Activated CD4-positive, alpha-beta T cell treated with anti-CD3 and anti-CD28 coated beads, Interleukin-2, amount 50 U/mL, for 16 hours (primary cell): ENCODE data around the gene ABCC1.

ENCODE experiments used
- DNase-seq: peaks from one replicate; pipeline ENCODE4 v3.0.0-alpha.2; 2020

ABCC1 gene

DNA sequence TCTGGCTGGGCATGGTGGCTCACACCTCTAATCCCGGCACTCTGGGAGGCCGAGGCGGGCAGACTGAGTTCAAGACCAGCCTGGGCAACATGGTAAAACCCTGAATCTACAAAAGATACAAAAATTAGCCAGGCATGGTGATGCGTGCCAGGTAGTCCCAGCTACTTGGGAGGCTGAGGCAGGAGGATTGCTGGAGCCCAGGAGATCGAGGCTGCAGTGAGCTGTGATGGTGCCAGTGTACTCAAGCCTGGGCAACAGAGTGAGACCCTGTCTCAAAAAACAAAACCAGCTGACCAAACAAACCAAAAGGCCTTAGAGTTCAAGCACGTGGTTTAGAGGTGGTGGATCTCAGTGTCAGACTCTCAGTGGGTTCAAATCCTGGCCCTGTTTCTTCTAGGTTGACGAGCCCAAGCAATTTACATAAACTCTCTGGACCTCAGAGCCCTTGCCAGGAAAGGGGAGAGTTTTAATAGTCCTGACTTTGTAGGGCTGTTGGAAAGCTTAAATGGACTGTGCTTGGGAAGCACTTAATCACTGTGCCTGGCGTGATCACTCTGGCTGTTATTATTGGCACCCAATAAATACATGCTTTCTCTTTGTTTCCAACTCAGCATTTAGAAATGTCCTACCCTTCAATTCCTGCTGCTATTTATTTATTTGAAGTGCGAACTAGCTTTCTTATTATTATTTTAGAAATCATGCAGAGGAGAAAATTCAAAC is 44.7 kb downstream of the ABCC1 start:
- no peak for DNase-seq

DNA sequence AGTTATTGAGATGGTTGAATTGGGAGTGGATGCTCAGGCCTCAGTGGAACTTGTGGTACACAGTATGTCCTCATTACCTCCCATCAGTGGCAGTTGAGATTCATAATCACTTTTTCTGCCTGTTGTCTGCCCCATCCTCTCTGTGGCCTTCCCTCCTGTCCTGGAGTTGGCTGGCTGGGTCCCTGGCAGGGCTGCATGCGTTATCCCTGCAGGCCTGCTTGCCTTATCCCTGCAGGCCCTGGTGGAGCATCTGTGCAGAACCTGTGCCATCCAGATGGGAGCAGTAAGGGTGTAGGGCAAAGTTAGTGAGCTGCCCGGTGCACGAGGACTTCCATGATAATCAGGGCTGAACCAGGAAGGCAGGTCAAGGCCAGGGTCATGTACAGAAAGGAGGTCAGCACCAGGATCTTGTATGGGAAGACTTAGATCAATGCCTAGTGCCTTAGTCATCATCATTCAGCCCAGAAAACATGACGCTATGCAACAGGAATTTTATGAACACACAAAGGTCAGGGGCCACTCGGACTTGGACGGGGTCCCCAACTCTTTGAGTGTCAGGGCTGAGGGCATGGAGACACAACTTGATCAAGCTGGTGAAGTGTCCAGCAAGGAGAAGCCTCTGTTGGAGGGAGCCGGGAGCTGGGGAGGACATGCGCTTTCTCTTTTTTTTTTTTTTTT is 47.2 kb downstream of the ABCC1 start:
- no peak for DNase-seq

DNA sequence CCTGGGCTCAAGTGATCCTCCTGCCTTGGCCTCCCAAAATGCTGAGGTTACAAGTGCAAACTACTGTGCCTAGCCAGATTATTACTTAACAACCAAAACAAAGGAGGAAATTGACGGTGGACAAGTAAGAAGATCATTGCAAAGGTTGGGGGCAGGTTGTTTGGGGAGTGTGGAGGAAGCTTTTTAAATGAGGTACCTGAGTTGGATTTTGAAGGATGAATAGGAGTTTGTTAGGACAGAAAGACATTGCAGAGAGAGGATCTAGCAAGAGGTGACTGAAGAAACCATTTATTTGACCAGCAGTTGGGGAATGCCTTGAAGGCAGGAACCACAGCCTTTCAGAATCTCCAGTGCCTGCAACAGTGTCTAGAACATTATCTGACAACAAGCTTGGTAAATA is 51.3 kb downstream of the ABCC1 start:
- DNase-seq, result no peak

DNA sequence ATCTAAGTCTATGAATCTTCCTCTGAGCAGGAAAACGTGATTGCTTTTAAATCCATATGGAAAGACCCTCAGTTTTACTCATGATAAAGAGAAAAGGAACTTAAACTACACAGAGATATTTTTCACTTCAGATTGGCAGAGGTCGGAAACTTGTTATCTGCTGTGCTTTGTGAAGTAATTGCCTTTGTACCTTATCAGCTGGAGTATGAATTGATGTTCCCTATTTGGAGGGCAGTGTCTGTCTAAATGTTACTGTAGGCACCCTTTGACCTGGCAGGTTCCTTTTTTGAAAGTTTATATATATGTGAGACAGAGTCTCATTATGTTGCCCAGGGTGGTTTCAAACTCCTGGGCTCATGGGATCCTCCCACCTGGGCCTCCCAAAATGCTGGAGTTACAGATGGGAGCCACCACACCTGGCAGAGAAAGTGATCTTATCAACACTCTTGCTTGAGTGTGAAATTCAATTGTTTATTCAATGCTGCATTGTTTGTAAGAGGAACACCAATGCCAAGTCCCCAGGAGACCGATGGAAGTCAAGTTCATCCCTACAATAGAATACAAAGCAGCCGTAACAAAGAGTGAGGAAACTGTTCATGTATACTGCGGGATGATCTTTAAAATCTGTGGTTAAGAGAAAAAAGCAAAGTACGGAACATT is 52.3 kb downstream of the ABCC1 start:
- no peak for DNase-seq

DNA sequence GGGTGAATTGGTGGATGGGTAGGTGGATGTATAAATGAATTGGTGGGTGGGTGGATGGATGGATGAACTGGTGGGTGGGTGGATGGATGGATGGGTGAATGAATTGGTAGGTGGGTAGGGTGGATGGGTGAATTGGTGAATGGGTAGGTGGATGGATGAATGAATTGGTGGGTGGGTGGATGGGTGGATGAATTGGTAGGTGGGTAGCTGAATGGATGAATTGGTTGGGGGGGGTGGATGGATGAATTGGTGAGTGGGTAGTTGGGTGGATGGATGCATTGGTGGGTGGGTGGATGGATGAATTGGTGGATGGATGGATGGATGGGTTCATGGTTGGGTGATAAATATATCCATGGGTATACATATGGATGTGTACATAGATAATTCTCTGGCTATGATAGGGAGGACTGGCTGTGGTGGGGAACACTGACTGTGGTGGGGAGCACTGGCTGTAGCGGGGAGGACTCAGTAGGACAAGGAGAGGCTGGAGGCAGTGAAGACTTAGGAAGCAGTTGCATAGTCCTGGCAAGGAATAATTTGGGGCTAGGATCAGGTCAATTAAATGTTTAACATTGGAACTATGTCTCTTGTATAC is 54.4 kb downstream of the ABCC1 start:
- no peak for DNase-seq

DNA sequence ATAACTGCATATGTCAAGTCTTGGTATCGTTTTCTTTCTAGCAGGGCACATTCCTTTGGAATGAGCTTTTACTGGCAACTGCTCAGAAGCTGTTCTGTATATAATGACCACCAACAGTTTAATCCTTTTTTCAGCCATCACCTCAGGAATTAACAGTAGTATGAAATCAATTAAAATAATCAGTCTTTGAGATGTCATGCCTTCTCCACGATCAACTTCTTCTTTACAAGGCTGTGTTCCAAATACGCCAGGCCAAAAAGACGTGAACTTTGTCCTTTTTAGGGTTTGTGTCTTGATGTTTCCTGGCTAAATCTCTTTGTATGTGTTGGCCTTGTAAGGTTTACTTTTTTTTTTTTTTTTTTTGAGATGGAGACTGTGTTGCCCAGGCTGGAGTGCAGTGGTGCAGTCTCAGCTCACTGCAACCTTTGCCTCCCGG is 54.9 kb downstream of the ABCC1 start:
- DNase-seq, result no peak

DNA sequence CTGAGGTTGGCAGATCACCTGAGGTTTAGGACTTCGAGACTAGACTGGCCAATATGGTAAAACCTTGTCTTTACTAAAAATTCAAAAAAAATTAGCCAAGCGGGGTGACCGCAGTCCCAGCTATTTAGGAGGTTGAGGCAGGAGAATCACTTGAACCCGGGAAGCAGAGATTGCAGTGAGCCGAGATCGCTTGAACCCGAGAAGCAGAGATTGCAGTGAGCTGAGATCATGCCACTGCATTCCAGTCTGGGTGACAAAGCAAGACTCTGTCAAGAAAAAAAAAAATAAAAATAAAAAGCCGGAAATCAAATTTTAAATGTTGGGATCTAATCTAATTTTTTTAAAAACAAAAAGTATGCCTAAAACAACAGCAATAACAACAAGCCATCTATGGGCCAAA is 56.3 kb downstream of the ABCC1 start:
- DNase-seq, result no peak

DNA sequence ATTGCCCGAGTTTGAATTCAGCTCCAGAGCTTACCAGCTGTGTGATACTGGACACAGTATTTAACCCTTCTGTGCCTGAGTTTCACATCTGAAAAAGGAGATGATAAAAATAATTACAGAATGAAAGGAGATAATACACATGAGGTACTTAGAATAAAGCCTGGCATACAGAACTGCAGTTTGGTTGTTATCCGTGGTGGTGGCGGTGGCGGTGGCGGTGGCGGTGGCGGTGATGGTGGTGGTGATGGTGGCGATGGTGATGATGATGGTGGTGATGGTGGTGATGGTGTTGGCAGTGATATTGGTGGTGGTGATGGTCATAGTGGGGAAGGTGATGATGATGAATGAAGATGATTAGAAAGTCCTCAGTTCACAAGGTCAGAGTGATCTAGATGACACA is 57.2 kb downstream of the ABCC1 start:
- DNase-seq, result no peak

DNA sequence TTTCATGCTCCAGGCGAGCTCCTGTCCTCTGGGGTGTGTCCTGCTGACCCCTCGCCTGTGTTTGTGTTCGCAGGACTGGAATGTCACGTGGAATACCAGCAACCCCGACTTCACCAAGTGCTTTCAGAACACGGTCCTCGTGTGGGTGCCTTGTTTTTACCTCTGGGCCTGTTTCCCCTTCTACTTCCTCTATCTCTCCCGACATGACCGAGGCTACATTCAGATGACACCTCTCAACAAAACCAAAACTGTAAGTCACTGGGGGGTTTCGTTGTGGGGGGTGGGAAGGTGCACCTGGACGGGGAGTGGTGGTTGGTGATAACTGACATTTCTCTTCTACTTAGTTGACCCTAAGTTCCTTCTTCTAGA is 58.3 kb downstream of the ABCC1 start:
- DNase-seq, result no peak

DNA sequence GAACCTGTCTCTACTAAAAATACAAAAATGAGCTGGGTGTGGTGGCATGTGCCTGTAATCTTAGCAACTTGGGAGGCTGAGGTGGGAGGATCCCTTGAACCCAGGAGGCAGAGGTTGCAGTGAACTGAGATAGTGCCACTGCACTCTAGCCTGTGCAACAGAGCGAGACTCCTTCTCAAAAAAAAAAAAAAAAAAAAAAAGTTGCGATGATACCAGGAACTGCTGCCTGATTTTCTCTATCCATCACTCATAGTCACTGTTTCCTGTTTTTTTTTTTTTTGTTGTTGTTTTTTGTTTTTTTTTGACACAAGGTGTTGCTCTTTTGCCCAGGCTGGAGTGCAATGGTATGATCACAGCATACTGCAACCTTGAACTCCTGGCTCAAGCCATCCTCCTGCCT is 59.2 kb downstream of the ABCC1 start:
- no peak for DNase-seq

DNA sequence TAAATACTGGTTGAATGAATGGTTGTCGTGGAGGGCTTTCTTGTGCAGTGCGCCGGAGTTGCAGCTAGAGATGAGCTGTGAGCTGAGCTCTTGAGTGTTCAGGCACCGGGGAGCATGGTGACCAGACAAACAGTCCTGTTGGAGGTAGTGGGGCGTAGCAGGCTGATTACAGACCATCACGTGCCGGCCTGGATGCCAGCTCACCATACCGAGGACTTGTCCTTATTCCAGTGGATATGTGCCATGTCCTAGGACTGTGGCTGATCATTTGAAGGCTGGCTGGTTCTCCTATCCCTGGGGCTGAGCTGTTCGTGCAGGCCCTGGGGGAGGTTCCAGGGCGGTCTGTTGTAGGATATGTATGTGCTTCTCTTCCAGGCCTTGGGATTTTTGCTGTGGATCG is 60.0 kb downstream of the ABCC1 start:
- DNase-seq, result no peak

DNA sequence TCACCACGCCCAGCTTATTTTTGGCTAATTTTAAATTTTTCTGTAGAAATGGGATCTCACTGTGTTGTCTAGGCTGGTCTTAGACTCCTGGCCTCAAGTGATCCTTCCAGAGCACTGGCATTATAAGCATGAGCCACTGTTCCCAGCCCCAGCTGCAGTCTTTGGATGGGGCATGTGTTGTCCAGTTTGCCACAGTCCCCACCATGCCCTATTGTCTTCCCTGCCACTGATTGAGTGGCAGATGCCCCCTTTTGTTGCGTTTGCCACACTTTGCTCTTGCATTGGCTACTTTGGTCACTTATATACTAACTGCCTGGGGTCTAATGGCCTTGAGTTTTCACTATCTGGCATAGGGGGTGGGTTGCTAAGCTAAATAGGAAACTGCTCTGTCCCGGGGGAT is 60.8 kb downstream of the ABCC1 start:
- DNase-seq, result no peak

DNA sequence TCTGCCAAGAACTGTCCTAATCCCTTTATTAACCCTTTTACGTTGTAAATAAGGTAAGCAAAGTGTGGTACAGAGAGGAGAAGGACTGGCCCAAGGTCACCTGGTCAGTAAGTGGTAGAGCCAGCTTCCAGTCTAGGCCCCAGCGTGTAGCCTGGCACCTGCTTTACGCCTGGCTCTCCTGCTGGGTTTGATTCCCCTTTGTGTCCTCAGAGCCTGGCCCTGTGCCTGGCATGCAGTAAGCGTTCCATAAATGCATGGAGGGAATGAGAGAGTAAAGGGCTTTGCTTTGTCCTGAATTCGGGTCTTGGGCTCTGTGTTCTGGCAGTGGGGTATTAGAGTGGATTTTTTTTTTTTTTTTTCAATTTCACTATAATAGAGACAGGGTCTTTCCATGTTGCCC is 62.7 kb downstream of the ABCC1 start:
- no peak for DNase-seq

DNA sequence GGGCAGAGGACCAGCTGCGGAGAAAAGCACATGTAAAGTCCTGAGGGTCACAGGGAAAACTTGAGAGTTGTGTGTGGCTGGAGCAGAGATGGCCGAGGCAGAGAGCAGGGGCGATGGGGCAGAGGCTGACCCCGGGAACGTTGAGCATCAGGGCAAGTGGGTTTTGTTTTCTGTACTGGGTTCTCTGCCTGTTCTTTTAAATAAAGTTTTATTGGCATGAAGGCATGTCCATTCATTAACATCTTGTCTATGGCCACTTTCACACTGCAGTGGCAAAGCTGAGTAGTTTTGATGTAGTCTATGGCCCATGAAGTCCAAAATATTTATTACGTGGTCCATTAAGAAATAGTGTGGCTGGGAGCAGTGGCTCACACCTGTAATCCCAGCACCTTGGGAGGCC is 64.4 kb downstream of the ABCC1 start:
- DNase-seq, result no peak

DNA sequence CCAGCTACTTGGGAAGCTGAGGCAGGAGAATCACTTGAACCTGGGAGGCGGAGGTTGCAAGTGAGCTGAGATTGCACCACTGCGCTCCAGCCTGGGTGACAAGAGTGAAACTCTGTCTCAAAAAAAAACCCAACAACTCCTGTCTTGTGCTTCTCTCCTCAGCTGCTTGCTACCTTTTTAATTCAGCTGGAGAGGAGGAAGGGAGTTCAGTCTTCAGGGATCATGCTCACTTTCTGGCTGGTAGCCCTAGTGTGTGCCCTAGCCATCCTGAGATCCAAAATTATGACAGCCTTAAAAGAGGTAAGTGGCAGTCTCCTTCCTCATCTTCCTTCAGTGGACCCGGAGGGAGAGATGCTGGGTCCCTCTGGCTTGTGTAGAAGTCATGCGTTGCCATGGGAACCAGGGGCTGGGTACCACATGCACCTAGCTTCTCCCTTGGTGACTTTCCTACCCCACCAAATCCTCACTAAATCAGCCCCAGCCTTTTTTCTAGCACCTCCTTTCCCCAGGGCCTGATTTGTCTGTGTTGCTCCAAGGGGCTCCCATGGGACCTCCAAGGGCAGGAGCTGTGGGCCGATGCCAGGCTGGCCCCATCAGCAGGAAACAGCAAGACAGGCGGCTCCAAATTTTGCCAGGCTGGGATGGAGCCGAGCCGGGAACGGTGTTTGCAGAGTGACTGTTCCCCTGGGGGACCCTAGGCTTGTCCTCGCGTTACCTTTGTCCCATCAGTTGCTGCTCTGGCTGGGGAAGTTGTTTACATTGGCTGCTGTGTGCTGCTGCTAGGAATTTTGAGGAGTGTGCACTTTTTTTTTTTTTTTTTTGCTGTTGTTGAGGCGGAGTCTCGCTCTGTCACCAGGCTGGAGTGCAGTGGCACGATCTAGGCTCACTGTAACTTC is 65.2 kb downstream of the ABCC1 start:
- DNase-seq, result no peak

DNA sequence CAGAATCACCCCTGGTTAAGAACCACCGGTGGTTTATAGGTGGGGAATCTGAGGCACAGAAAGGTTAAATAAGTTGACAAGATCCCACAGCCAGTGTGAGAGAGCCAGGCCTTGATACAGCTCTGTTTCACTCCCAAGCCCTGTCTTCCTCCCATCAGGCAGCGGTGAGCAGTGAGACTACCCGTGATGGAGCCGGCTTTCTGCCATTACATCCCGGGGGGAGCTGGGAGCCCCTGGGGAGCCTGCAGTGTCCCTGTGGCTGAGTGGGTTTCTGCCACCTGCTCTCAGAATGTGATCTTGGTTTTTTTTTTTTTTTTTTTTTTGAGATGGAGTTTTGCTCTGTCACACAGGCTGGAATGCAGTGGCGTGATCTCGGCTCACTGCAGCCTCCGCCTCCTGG is 66.4 kb downstream of the ABCC1 start:
- no peak for DNase-seq

DNA sequence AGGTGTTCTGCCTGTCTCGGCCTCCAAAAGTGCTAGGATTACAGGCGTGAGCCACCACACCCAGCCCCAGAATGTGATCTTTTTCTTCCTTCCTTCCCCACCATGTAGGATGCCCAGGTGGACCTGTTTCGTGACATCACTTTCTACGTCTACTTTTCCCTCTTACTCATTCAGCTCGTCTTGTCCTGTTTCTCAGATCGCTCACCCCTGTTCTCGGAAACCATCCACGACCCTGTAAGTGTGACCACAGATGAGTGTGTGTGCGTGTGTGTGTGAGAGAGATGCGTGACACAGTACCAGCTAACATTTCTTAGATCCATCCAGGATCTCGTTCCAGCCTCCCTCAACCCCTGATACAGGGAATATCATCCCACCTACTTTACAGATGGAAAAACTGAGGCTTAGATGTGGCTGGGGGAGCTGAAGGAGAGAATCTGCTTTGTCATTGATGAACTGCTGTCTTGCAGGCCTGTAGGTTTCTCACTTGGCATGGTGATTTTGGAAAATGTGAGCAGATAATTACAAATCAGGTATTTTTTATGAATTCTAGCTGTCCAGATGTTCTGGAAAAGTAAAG is 67.1 kb downstream of the ABCC1 start:
- peak; percentile 14 for DNase-seq

DNA sequence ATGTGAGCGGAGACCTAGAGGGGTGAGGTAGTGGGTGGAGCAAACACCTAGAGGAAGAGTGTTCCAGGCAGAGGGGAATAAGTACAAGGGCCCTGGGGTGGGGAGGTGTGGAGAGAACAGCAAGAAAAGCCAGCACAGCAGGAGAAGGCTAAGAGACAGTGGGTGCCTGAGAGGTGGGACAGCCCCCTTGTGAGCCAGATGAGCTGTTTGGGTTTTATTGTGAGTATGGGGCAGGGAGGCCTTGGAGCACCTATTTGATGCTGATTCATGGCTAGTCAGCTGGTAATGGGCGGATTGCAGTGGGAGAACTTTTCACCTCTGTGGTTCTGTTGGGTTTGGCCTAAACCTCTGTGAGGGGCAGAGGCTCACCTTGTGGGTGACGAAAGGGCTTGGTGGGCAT is 68.4 kb downstream of the ABCC1 start:
- DNase-seq, result no peak

DNA sequence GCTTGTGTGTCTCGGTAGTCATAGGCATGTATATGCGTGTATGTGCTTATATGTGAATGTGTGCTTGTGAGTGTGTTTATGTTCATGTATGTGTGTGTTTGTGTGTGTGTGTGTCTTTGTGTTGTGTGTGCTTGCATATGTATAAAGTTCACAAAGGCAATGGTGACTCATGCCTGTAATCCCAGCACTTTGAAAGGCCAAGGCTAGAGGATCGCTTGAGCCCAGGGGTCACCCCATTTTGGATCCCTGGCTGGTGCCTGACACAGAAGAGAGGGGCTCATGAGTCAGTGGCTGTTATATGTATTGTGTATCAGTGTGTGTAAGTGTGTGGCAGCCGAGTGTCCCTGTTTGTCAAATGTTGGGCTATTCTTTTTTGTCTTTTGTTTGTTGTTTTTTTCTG is 69.3 kb downstream of the ABCC1 start:
- DNase-seq, result no peak

DNA sequence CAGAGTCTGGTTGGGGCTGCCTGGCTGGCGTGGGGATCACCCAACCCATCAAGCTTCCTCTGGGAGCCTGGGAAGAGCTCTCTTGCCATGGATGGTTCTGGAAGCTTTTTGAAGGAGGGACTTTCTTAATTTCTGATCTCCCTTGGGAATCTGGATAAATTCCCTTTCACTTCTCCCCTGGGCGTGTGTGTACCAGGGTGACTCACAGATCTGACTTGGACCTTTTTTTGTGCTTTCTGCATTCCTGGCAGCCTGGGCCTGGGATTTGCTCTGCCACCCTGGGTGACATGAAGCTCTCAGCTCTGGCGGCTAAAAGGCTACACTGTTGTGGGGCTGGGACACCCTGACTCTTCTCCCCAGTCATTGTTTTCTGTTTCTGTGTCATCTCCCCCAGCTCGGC is 70.1 kb downstream of the ABCC1 start:
- DNase-seq, result no peak

DNA sequence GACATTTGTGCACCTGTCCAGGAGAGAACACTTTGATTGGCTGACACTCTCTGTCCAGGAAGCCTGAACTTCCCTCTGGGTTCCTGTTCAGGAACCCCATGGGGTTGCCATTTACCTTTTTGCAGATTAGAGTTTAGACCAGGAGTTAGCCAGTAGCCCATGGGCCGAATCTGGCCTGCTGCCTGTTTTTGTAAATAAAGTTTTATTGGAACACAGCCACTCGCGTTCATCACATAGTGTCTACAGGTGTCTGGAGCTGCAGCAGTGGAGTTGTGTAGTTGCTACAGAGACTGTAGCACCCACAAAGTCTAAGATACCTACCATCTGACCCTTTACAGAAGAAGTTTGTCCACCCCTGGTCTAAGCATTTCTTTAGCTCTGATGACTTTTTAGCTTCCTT is 70.9 kb downstream of the ABCC1 start:
- no peak for DNase-seq

DNA sequence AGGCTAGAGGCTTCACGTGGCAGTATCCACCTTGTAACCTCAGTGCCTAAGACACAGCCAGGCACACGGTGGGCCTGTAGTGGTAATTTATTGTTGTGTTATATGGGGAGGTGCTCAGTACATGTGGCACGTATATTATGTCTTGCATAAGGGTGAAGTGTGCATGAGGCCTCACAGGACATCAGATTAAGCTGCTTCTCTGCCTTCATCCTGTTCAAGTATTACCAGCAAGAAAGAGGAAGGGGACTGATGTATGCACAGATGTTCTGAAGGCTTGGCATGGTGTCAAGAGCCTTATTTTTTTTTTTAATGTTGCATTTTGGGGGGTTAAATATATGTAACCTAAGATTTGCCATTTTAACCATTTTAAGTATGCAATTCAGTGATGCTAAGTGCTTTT is 71.6 kb downstream of the ABCC1 start:
- DNase-seq, result no peak

DNA sequence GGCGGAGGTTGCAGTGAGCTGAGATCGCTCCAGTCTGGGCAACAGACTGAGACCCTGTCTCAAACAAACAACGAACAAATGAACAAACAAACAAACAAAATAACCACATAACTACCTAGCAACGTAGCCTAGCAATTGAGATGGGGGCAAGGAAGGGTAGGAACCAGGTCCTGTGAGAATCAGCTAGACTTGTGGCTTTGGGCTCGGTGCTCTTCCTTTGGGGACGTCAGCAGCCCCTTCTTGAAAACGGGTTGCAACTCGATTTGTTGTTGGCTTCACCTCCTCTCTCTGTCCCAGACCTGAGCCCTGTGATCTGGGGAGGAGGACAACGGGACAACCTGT is 72.2 kb downstream of the ABCC1 start:
- no peak for DNase-seq
